Nephron (organoid): ENCODE results near the gene RPL31.

ENCODE experiments used
- H3K27ac Mint-ChIP-seq, 3 experiments: 2 replicates each; pipeline ENCODE4 v1.8.0; 2020; ENCODE audit warnings: mixed read lengths in 3 of 3, mild to moderate bottlenecking in 2 of 3, moderate library complexity in 1 of 3
- H3K27me3 Mint-ChIP-seq: 2 replicates; pipeline ENCODE4 v1.8.0; 2021; ENCODE audit warnings: low read depth, mild to moderate bottlenecking, moderate library complexity, mixed read lengths
- H3K36me3 Mint-ChIP-seq: 2 replicates; pipeline ENCODE4 v1.8.0; 2020; ENCODE audit warnings: low read depth, mixed read lengths
- H3K4me1 Mint-ChIP-seq: 2 replicates; pipeline ENCODE4 v1.8.0; 2020; ENCODE audit warnings: mixed read lengths
- H3K4me3 Mint-ChIP-seq, 3 experiments: 2 replicates each; pipeline ENCODE4 v1.8.0; 2020; ENCODE audit warnings: mild to moderate bottlenecking in 3 of 3, mixed read lengths in 3 of 3, moderate library complexity in 2 of 3
- H3K9me3 Mint-ChIP-seq: 2 replicates; pipeline ENCODE4 v1.8.0; 2020; ENCODE audit warnings: mixed read lengths
- TF ChIP-seq, protein P1 (sequence below), 3 experiments: fragments of 200-600 bp; sonication (generic); IDR thresholded peaks; one replicate each; pipeline ENCODE4 v1.5.0; 2021; ENCODE audit warnings: antibody characterized with exemption in 3 of 3; ENCODE audit not compliant: unreplicated experiment in 3 of 3

The RPL31 gene

DNA sequence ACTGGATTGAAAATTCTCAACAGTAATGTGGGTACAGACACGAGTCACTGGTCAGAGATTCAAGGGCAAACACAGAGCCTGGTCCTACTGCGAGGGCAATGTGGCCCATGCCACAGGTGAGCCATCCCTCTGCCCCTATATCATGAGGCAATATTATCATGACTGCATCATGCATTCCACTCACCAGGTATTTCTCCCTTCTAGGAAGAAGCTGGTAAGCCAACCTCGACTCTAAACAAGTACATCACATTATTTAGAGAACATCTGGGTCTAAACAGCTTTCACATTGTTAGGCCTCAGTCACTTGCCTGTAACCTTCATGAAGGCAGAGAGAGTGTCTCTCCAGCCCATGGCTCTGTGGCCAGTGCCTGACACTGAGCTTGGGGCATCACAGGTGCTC lies 14.6 kb upstream of the RPL31 start:
- Mint-ChIP-seq H3K36me3 (no peaks in the 10 kb centered on the region), H3K4me3 (no peak overlapping the region), H3K27me3 (peaks cover 13% of the 10 kb centered on the region), H3K9me3 (no peaks in the 10 kb centered on the region), H3K27ac (no peak overlapping the region), H3K4me1 (peaks cover 9% of the 10 kb centered on the region)
- TF ChIP-seq, protein P1, sequence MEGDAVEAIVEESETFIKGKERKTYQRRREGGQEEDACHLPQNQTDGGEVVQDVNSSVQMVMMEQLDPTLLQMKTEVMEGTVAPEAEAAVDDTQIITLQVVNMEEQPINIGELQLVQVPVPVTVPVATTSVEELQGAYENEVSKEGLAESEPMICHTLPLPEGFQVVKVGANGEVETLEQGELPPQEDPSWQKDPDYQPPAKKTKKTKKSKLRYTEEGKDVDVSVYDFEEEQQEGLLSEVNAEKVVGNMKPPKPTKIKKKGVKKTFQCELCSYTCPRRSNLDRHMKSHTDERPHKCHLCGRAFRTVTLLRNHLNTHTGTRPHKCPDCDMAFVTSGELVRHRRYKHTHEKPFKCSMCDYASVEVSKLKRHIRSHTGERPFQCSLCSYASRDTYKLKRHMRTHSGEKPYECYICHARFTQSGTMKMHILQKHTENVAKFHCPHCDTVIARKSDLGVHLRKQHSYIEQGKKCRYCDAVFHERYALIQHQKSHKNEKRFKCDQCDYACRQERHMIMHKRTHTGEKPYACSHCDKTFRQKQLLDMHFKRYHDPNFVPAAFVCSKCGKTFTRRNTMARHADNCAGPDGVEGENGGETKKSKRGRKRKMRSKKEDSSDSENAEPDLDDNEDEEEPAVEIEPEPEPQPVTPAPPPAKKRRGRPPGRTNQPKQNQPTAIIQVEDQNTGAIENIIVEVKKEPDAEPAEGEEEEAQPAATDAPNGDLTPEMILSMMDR (IDR thresholded peaks at IDR 0.05; ENCODE audit: unreplicated experiment in 3 of 3): no peak

DNA sequence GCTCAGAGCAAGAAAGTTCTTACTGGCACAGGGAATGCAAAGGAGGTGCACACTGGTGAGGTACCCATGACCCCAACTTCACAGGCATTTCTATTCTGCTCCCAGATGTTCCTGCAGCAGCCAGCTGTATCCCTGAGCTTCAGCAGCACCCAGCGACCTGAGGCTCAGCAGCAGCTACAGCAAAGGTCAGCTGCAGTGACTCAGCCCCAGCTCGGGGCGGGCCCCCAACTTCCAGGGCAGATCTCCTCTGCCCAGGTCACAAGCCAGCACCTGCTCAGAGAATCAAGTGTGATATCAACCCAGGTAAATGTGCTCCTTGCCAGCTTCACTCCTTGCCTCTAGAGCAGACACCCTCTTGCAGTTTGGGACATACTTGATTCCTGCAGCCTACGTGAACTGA lies 14.1 kb upstream of the RPL31 start:
- H3K36me3 Mint-ChIP-seq: no peaks in the 10 kb centered on the region
- peaks cover 9% of the 10 kb centered on the region for H3K4me1 Mint-ChIP-seq
- no peaks in the 10 kb centered on the region for H3K9me3 Mint-ChIP-seq
- H3K27ac Mint-ChIP-seq: no peak overlapping the region
- TF ChIP-seq, protein P1 (IDR thresholded peaks at IDR 0.05; ENCODE audit: unreplicated experiment in 3 of 3): no peak
- peaks cover 13% of the 10 kb centered on the region for H3K27me3 Mint-ChIP-seq
- no peak overlapping the region for H3K4me3 Mint-ChIP-seq

DNA sequence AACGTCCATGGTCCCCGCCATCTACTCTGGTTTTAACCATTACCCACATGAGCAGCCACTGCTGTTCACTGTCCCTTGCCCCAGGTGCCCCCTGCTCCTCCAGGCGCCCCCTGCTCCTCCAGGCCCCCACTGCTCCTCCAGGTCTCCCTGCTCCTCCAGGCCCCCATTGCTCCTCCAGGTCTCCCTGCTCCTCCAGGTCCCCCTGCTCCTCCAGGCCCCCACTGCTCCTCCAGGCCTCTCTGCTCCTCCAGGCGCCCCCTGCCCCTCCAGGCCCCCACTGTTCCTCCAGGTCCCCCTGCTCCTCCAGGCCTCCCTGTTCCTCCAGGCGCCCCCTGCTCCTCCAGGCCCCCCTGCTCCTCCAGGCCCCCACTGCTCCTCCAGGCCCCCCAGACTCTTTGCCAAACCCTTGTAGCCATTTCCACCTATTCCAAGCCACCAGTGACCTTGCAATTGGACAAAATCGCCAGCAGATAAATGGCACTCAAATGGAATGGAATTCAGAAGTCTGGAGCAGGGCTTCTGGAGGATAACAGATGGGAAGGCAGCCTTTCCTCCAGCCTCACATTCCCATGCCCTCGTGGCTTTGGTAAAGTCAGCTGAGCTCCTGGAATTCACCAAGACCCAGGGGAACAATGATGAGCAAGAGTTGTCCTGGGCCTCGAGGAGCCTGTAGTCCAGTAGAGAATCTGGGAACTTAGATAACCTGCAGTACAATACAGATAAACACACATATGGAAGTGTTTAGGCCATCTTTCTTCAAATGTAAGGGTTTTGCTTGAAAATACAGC lies 13.3 kb upstream of the RPL31 start:
- Mint-ChIP-seq H3K27me3 (peaks cover 13% of the 10 kb centered on the region), H3K9me3 (no peaks in the 10 kb centered on the region), H3K27ac (no peak overlapping the region), H3K36me3 (no peaks in the 10 kb centered on the region), H3K4me3 (no peak overlapping the region), H3K4me1 (peaks cover 5% of the 10 kb centered on the region)
- TF ChIP-seq, protein P1 (IDR thresholded peaks at IDR 0.05; ENCODE audit: unreplicated experiment in 3 of 3): no peak

DNA sequence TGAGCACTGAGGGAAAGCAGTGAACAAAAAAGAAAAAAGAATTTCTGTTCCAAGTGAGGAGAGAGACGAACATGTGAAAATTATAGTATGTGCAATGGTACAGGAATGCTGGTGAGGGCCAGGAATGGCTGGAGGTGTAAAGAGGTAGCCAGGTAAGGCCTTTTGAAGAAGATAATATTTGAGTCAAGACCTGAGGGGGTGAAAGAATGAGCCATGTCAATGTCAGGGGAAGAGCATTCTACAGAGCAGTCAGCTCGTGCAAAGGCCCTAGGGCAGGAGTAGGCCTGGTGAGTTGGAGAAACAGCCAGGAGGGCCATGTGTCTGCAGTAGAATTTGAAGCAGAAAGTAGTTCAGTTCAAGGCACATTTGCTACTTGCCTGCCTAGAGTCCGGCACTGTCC lies 12.4 kb upstream of the RPL31 start:
- Mint-ChIP-seq H3K4me3 (no peak overlapping the region), H3K4me1 (no peaks in the 10 kb centered on the region), H3K27me3 (peaks cover 13% of the 10 kb centered on the region), H3K27ac (no peak overlapping the region), H3K36me3 (no peaks in the 10 kb centered on the region), H3K9me3 (no peaks in the 10 kb centered on the region)
- TF ChIP-seq, protein P1 (IDR thresholded peaks at IDR 0.05; ENCODE audit: unreplicated experiment in 3 of 3): no peak

DNA sequence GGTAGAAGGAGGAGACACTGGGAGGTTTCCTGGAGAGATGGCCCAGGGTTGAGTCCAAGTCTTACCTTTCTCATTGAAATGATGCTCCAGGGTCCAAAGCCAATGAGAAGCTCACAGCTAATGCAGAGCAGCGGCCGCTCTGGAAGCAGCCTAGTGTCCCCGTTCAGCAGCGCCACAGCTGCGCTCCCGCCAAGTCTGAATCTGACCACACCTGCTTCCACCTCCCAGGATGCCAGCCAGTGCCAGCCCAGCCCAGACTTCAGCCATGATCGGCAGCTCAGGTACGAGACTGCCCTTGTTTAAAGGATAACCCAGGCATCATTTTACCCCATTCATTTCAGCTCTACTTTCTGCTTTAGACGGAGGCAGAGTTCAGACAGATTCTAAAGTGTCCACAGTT lies 11.9 kb upstream of the RPL31 start:
- Mint-ChIP-seq H3K4me1 (no peaks in the 10 kb centered on the region), H3K9me3 (no peaks in the 10 kb centered on the region), H3K36me3 (no peaks in the 10 kb centered on the region), H3K4me3 (no peak overlapping the region), H3K27me3 (peaks cover 9% of the 10 kb centered on the region), H3K27ac (no peak overlapping the region)
- TF ChIP-seq, protein P1 (IDR thresholded peaks at IDR 0.05; ENCODE audit: unreplicated experiment in 3 of 3): no peak
